ENCODE measurements around the gene DAPK1.

GRCh38 chr9:87622098-87622497, 124.4 kb downstream of the DAPK1 start:
- TF ChIP-seq POLR2A (IDR thresholded peaks at IDR 0.05; ENCODE audit: low read depth, low read length) (no peak), CBFB (IDR thresholded peaks at IDR 0.05; ENCODE audit: low read depth) (no peak), ATF3 (IDR thresholded peaks at IDR 0.05; ENCODE audit: borderline replicate concordance, extremely low read depth, low read depth, low read length) (no peak), SMC3 (IDR thresholded peaks at IDR 0.05; ENCODE audit: borderline replicate concordance, low read length) (no peak), KDM1A (IDR thresholded peaks at IDR 0.05; ENCODE audit: borderline replicate concordance) (no peak), EP300 (IDR thresholded peaks at IDR 0.05; ENCODE audit: borderline replicate concordance in 1 of 2, control insufficient read depth in 1 of 2, low read depth in 2 of 2, low read length in 2 of 2) (no peak)
- TF ChIP-seq, protein P1, sequence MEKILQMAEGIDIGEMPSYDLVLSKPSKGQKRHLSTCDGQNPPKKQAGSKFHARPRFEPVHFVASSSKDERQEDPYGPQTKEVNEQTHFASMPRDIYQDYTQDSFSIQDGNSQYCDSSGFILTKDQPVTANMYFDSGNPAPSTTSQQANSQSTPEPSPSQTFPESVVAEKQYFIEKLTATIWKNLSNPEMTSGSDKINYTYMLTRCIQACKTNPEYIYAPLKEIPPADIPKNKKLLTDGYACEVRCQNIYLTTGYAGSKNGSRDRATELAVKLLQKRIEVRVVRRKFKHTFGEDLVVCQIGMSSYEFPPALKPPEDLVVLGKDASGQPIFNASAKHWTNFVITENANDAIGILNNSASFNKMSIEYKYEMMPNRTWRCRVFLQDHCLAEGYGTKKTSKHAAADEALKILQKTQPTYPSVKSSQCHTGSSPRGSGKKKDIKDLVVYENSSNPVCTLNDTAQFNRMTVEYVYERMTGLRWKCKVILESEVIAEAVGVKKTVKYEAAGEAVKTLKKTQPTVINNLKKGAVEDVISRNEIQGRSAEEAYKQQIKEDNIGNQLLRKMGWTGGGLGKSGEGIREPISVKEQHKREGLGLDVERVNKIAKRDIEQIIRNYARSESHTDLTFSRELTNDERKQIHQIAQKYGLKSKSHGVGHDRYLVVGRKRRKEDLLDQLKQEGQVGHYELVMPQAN (conservative IDR thresholded peaks at IDR 0.05): no peak
